SK-N-SH (cell line): ENCODE data around the gene ATOH1. TPM values are rescaled to one million over a fixed set of nuclear protein-coding genes. Genes with fewer than 3 reads are reported as not detected.

Experiments used
- CTCF ChIA-PET: fragments of 300-600, 350-600 bp; formaldehyde crosslinking; extraction: SDS; loops from one replicate; lab custom pipeline; 2021; lab: Yijun Ruan, JAX
- POLR2A ChIA-PET: fragments of 350-600 bp; sonication (Branson Sonifier 250); formaldehyde crosslinking; extraction: SDS; loops from one replicate; lab custom pipeline; 2020; ENCODE audit warnings: antibody characterized with exemption, inconsistent platforms; lab: Yijun Ruan, JAX
- DNase-seq: peaks from one replicate; pipeline ENCODE4 v3.0.0; 2012
- H2AFZ ChIP-seq: fragments of 200-600 bp; sonication (generic); 2 replicates; pipeline ENCODE4 v1.8.1; 2016; ENCODE audit warnings: antibody characterized with exemption, mild to moderate bottlenecking, low read depth
- H3F3A ChIP-seq: fragments of 200-600 bp; sonication (generic); replicated peaks from 2 replicates; pipeline ENCODE3; 2016; ENCODE audit warnings: antibody characterized with exemption, mild to moderate bottlenecking; ENCODE audit not compliant: insufficient read depth
- H3K27ac ChIP-seq, 2 experiments: fragments of 200-500 bp in 1 of 2; fragments of 200-600 bp in 1 of 2; sonication (Bioruptor generic) in 1 of 2; sonication (generic), shearing (Covaris generic) in 1 of 2; 2 replicates each; pipeline versions ENCODE4 v1.5.1 to v1.6.1; 2014 to 2016; ENCODE audit warnings: low read depth in 2 of 2, inconsistent platforms in 1 of 2, low read length in 1 of 2, mild to moderate bottlenecking in 1 of 2, mixed read lengths in 1 of 2
- H3K27me3 ChIP-seq: fragments of 200-600 bp; sonication (generic), shearing (Covaris generic); 2 replicates; pipeline ENCODE4 v1.6.1; 2016; ENCODE audit warnings: mixed run types; ENCODE audit not compliant: insufficient read depth
- H3K36me3 ChIP-seq, 2 experiments: fragments of 200-500 bp in 1 of 2; fragments of 200-600 bp in 1 of 2; sonication (Bioruptor generic) in 1 of 2; sonication (generic) in 1 of 2; replicated peaks in 1 of 2; 2 replicates each; pipeline versions ENCODE3 to v1.5.1; 2014 to 2016; ENCODE audit warnings: low read length in 1 of 2, mild to moderate bottlenecking in 1 of 2; ENCODE audit not compliant: insufficient read depth in 2 of 2, control insufficient read depth in 1 of 2
- H3K4me1 ChIP-seq, 2 experiments: fragments of 200-500 bp in 1 of 2; fragments of 200-600 bp in 1 of 2; sonication (Bioruptor generic) in 1 of 2; sonication (generic), shearing (Covaris generic) in 1 of 2; 2 replicates each; pipeline versions ENCODE4 v1.5.1 to v1.6.1; 2014 to 2016; ENCODE audit warnings: low read depth in 1 of 2, low read length in 1 of 2, mixed run types in 1 of 2; ENCODE audit not compliant: insufficient read depth in 2 of 2, control insufficient read depth in 1 of 2
- H3K4me2 ChIP-seq: fragments of 200-600 bp; sonication (generic), shearing (Covaris generic); 2 replicates; pipeline ENCODE4 v1.6.1; 2017; ENCODE audit warnings: mixed run types
- H3K4me3 ChIP-seq, 2 experiments: fragments of 200-500 bp in 1 of 2; fragments of 200-600 bp in 1 of 2; sonication (Bioruptor generic) in 1 of 2; sonication (generic), shearing (Covaris generic) in 1 of 2; 2 replicates each; pipeline versions ENCODE4 v1.5.1 to v1.8.1; 2014 to 2016; ENCODE audit warnings: low read depth in 2 of 2, inconsistent platforms in 1 of 2, low read length in 1 of 2, mild to moderate bottlenecking in 1 of 2, mixed read lengths in 1 of 2, moderate library complexity in 1 of 2
- H3K79me2 ChIP-seq: fragments of 200-600 bp; sonication (generic); 2 replicates; pipeline ENCODE4 v1.8.1; 2017; ENCODE audit warnings: mild to moderate bottlenecking; ENCODE audit not compliant: insufficient read depth
- H3K9ac ChIP-seq: fragments of 200-600 bp; sonication (generic); 2 replicates; pipeline ENCODE4 v1.6.1; 2017; ENCODE audit warnings: mixed run types
- H3K9me2 ChIP-seq: fragments of 200-600 bp; sonication (generic); 2 replicates; pipeline ENCODE4 v1.6.1; 2017; ENCODE audit warnings: mixed run types
- H3K9me3 ChIP-seq: fragments of 200-600 bp; sonication (generic); 2 replicates; pipeline ENCODE4 v1.6.1; 2017; ENCODE audit warnings: mixed run types, mild to moderate bottlenecking, moderate library complexity
- H4K20me1 ChIP-seq: fragments of 200-600 bp; sonication (generic); 2 replicates; pipeline ENCODE4 v1.6.1; 2017; ENCODE audit warnings: mild to moderate bottlenecking, mixed run types; ENCODE audit not compliant: insufficient read depth
- CHD2 ChIP-seq: fragments of 150-350 bp; IDR thresholded peaks from 2 replicates; pipeline ENCODE4 v1.6.1; 2018; ENCODE audit warnings: low read length; ENCODE audit not compliant: partially characterized antibody
- ELF1 ChIP-seq: IDR thresholded peaks from 2 replicates; pipeline ENCODE4 v1.4.0; 2012
- EZH2phosphoT487 ChIP-seq: fragments of 200-600 bp; sonication (generic); IDR thresholded peaks from 2 replicates; pipeline ENCODE4 v1.6.1; 2017; ENCODE audit warnings: low read depth, mixed run types, mild to moderate bottlenecking, antibody characterized with exemption, moderate library complexity, borderline replicate concordance
- FOSL2 ChIP-seq: IDR thresholded peaks from 2 replicates; pipeline ENCODE4 v1.4.0; 2012; ENCODE audit warnings: low read depth, mild to moderate bottlenecking, moderate library complexity, borderline replicate concordance
- FOXJ3 ChIP-seq: sonication (generic); formaldehyde crosslinking; IDR thresholded peaks from 2 replicates; pipeline ENCODE4 v1.5.1; 2020; ENCODE audit warnings: mild to moderate bottlenecking, missing genetic modification reagents
- FOXM1 ChIP-seq: IDR thresholded peaks from 2 replicates; pipeline ENCODE4 v1.4.0; 2012; ENCODE audit warnings: low read depth, mild to moderate bottlenecking
- GABPA ChIP-seq: IDR thresholded peaks from 2 replicates; pipeline ENCODE4 v1.4.0; 2012; ENCODE audit warnings: low read depth, mild to moderate bottlenecking
- MEF2A ChIP-seq: IDR thresholded peaks from 2 replicates; pipeline ENCODE4 v1.4.0; 2012; ENCODE audit warnings: low read depth, borderline replicate concordance
- MXI1 ChIP-seq: IDR thresholded peaks from 2 replicates; pipeline ENCODE4 v1.6.1; 2012; ENCODE audit warnings: mild to moderate bottlenecking, low read depth, low read length, improper control_type of control experiment
- NFIC ChIP-seq: IDR thresholded peaks from 2 replicates; pipeline ENCODE4 v1.4.0; 2012; ENCODE audit warnings: borderline replicate concordance
- NRF1 ChIP-seq: IDR thresholded peaks from 2 replicates; pipeline ENCODE4 v1.6.1; 2012; ENCODE audit warnings: low read depth, mild to moderate bottlenecking, low read length
- PBX3 ChIP-seq: IDR thresholded peaks from 2 replicates; pipeline ENCODE4; 2012
- POLR2AphosphoS5 ChIP-seq: IDR thresholded peaks from 2 replicates; pipeline ENCODE4 v1.6.1; 2012; ENCODE audit warnings: low read depth, low read length
- RCOR1 ChIP-seq: fragments of 150-350 bp; IDR thresholded peaks from 2 replicates; pipeline ENCODE4 v1.6.1; 2017; ENCODE audit warnings: antibody characterized with exemption, low read length
- SIN3A ChIP-seq: IDR thresholded peaks from 2 replicates; pipeline ENCODE4 v1.6.1; 2012; ENCODE audit warnings: low read depth, mild to moderate bottlenecking, low read length, moderate library complexity, borderline replicate concordance
- TAF1 ChIP-seq: IDR thresholded peaks from 2 replicates; pipeline ENCODE4 v1.6.1; 2012; ENCODE audit warnings: low read depth, mild to moderate bottlenecking, low read length, moderate library complexity, borderline replicate concordance
- TCF12 ChIP-seq: IDR thresholded peaks from 2 replicates; pipeline ENCODE4 v1.4.0; 2012
- TEAD4 ChIP-seq: IDR thresholded peaks from 2 replicates; pipeline ENCODE4 v1.4.0; 2012; ENCODE audit warnings: mild to moderate bottlenecking, borderline replicate concordance; ENCODE audit not compliant: insufficient read depth
- USF1 ChIP-seq: IDR thresholded peaks from 2 replicates; pipeline ENCODE4 v1.4.0; 2012; ENCODE audit warnings: low read depth, borderline replicate concordance
- WGBS: methylation state at CpG from one replicate; pipeline ENCODE4 v1.1.6; 2017; ENCODE audit warnings: low lambda C conversion rate; 5-methylcytosine and 5-hydroxymethylcytosine counted together
- polyA plus RNA-seq, 3 experiments: library from polyadenylated mRNA; depleted of rRNA; stranded (reverse); fragments of >200 nt; gene quantifications; 2 replicates each; pipeline ENCODE4 v1.2.3, GENCODE V29; 2012
- TF ChIP-seq, protein P1 (sequence below): fragments of 200-600 bp; sonication (generic); IDR thresholded peaks from 2 replicates; pipeline ENCODE4 v1.6.1; 2017; ENCODE audit warnings: antibody characterized with exemption, mild to moderate bottlenecking, moderate library complexity

The ATOH1 gene
- polyA plus RNA-seq, 1 of the 3 experiments (the other 2 are of a cell fraction), result not detected

GRCh38 chr4:93835929-93836328 lies 7.4 kb downstream of the ATOH1 start (continued):
- TF ChIP-seq PBX3 (no peak), TAF1 (no peak), TEAD4 (no peak), ELF1 (no peak)

DNA sequence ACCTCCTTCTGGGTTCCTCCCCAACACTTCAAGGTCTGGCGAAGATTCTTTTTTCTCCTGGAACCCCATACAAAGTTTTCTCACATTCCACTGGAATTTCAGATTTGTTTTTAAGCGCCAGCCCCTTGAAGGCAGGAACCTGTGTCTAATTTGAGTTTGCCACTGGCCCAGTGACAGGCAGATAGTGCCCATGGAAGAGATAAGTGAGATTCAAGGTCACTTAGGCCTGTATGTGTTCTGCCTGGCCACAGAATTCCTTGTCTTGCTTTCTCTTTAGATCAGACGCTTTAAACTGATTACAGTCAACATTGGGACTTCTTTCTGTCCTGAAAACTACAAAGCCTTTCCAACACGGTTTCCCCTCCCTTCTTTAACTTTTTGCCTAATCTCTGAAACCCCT lies 11.2 kb downstream of the ATOH1 start:
- no peak overlapping the region for H3K4me2 ChIP-seq
- H3F3A ChIP-seq, result no peaks in the 10 kb centered on the region
- no peaks in the 10 kb centered on the region for H3K27me3 ChIP-seq
- H3K79me2 ChIP-seq, result no peaks in the 10 kb centered on the region
- H4K20me1 ChIP-seq, result no peaks in the 10 kb centered on the region
- 27% methylated on average over 4 of the region's 4 CpGs for WGBS
- no peaks in the 10 kb centered on the region for H3K9me3 ChIP-seq
- DNase-seq, result no peak
- H3K36me3 ChIP-seq, result no peaks in the 10 kb centered on the region
- ChIA-PET POLR2A (no interaction called here), CTCF (no interaction called here)
- no peaks in the 10 kb centered on the region for H3K4me1 ChIP-seq
- no peak overlapping the region for H3K9ac ChIP-seq
- no peak overlapping the region for H2AFZ ChIP-seq
- no peaks in the 10 kb centered on the region for H3K9me2 ChIP-seq
- no peak for TF ChIP-seq CHD2
- TF ChIP-seq RCOR1, result no peak
- H3K4me3 ChIP-seq, result no peak overlapping the region
- no peak overlapping the region for H3K27ac ChIP-seq

- no peak overlapping the region for H3K4me3 ChIP-seq
- no peaks in the 10 kb centered on the region for H3K9me3 ChIP-seq
- CTCF ChIA-PET, result no interaction called here
- no peaks in the 10 kb centered on the region for H3K27me3 ChIP-seq
- DNase-seq, result no peak
- POLR2A ChIA-PET, result no interaction called here
- no peak overlapping the region for H3K4me2 ChIP-seq
- H2AFZ ChIP-seq, result no peak overlapping the region
- H3K79me2 ChIP-seq, result no peaks in the 10 kb centered on the region
- H3K9ac ChIP-seq, result no peak overlapping the region
- WGBS, result 32% methylated on average over 3 of the region's 3 CpGs
- no peaks in the 10 kb centered on the region for H3K36me3 ChIP-seq
- no peaks in the 10 kb centered on the region for H3F3A ChIP-seq
- no peaks in the 10 kb centered on the region for H3K4me1 ChIP-seq
- H3K9me2 ChIP-seq, result no peaks in the 10 kb centered on the region
- H3K27ac ChIP-seq, result no peak overlapping the region
- no peaks in the 10 kb centered on the region for H4K20me1 ChIP-seq
- no peak for TF ChIP-seq TCF12
- no peak for TF ChIP-seq NRF1
- no peak for TF ChIP-seq FOXM1
- TF ChIP-seq FOSL2, result no peak
- no peak for TF ChIP-seq GABPA
- no peak for TF ChIP-seq TEAD4
- no peak for TF ChIP-seq MEF2A
- no peak for TF ChIP-seq PBX3
- no peak for TF ChIP-seq POLR2AphosphoS5
- no peak for TF ChIP-seq CHD2
- no peak for TF ChIP-seq SIN3A
- TF ChIP-seq USF1, result no peak
- TF ChIP-seq MXI1, result no peak
- TF ChIP-seq, protein P1, sequence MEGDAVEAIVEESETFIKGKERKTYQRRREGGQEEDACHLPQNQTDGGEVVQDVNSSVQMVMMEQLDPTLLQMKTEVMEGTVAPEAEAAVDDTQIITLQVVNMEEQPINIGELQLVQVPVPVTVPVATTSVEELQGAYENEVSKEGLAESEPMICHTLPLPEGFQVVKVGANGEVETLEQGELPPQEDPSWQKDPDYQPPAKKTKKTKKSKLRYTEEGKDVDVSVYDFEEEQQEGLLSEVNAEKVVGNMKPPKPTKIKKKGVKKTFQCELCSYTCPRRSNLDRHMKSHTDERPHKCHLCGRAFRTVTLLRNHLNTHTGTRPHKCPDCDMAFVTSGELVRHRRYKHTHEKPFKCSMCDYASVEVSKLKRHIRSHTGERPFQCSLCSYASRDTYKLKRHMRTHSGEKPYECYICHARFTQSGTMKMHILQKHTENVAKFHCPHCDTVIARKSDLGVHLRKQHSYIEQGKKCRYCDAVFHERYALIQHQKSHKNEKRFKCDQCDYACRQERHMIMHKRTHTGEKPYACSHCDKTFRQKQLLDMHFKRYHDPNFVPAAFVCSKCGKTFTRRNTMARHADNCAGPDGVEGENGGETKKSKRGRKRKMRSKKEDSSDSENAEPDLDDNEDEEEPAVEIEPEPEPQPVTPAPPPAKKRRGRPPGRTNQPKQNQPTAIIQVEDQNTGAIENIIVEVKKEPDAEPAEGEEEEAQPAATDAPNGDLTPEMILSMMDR, result no peak
- TF ChIP-seq EZH2phosphoT487, result no peak
- no peak for TF ChIP-seq FOXJ3 (CRISPR knock-in tag)
- TF ChIP-seq NFIC, result no peak
Measured at GRCh38 chr4:93841803-93842345, 13.3 kb downstream of the ATOH1 start.
